Urothelium cell line (cell line): ENCODE measurements around the gene ZSCAN31.
"Not testable (repeated sequence)": the region's sequence is repeated elsewhere in the genome, so short reads cannot be mapped to it uniquely, and the experiment has no call there.

Experiments
- DNase-seq: peaks from one replicate; pipeline ENCODE4 v3.0.0; 2011; ENCODE audit warnings: low spot score, mixed read lengths
- FAIRE-seq: peaks from 2 replicates; lab custom pipeline; 2011; peaks lifted over from hg19 to GRCh38; lab: Jason Lieb, UNC

The ZSCAN31 gene

DNA sequence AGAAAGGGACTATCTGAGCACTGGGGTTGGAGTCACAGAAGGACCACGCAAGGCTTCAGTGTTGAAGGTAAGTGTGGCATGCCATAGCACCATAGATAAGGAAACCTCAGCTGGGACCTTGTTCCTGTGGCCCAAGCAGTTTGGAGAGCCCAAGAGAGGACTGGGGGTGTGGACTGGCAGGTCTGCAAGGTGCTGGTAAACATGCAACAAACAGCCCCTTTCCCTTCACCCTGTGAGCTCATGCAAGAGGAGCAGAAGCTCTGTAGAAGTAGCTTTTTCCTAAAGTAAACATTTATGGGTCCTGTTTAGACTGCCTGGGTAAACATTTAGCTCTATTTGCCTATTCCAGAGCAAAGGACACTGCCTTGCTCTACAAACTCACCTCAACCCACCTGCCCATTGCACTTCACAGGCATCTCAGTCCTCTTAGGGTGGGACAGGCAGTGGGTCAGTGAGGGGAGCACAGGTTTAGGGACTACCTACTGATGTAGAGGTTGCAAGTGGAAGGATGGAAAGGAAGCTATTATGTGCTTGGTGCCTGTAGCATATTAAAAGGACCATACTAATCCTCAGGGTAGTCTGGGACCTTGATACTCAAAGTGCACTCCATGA lies 12.0 kb downstream of the ZSCAN31 start:
- FAIRE-seq = no peak
- DNase-seq = no peak

GRCh38 chr6:28322661-28323060 lies 13.3 kb downstream of the ZSCAN31 start:
- no peak for FAIRE-seq
- no peak for DNase-seq

GRCh38 chr6:28317866-28318265 lies 18.1 kb downstream of the ZSCAN31 start:
- FAIRE-seq, DNase-seq: not testable (repeated sequence)

GRCh38 chr6:28315628-28316027 lies 20.3 kb downstream of the ZSCAN31 start:
- DNase-seq (no peak), FAIRE-seq (no peak)

GRCh38 chr6:28312939-28313338 lies 23.0 kb downstream of the ZSCAN31 start:
- FAIRE-seq (no peak), DNase-seq (no peak)

- DNase-seq (no peak), FAIRE-seq (no peak)
Measured at GRCh38 chr6:28311139-28311823, 24.7 kb downstream of the ZSCAN31 start.

DNA sequence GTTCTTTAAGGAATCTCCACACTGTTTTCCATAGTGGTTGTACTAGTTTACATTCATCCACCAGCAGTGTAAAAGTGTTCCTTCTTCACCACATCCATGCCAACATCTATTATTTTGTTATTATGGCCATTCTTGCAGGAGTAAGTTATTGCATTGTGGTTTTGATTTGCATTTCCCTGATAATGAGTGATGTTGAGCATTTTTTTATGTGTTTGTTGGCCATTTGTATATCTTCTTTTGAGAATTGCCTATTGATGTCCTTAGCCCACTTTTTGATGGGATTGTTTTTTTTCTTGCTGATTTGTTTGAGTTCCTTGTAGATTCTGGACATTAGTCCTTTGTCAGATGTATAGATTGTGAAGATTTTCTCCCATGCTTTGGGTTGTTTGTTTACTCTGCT lies 29.6 kb downstream of the ZSCAN31 start:
- not testable (repeated sequence) for DNase-seq, FAIRE-seq

DNA sequence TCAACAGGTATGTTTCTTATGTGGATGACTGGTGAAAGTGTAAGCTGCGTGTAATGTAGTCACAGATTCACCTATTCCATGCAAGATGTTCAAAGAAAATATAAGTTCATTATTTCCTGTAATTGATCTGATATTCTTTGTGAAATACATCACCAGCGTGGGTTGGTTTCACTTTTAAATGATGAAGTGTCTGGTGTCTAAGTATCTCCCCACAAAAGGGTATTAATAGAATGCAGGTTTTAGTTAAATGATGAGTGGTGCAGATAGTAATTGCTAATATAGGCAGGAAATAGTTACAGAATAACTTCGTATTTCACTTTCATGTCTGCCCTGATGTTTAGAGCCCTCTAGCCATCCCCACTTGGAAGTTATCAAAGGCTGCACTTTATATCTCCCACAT lies 32.4 kb downstream of the ZSCAN31 start:
- no peak for FAIRE-seq
- no peak for DNase-seq

- no peak for FAIRE-seq
Measured at GRCh38 chr6:28296520-28297060, 39.4 kb downstream of the ZSCAN31 start.

DNA sequence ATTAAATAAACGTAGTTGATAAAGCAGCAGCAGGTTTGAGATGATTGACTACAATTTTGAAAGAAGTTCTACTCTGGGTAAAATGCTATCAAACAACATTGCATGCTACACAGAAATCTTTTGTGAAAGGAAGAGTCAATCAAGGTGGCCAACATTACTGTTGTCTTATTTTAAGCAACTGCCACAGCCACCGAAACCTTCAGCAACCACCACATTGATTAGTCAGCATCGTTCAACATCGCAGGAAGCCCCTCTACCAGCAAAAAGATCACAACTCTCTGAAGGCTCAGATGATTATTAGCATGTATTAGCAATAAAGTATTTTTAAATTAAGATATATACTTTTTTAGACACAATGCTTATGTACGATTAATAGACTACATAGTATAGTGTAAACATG lies 40.6 kb downstream of the ZSCAN31 start:
- FAIRE-seq = no peak
- DNase-seq = no peak

More at GRCh38 chr6:28296520-28297060, 39.4 kb downstream of the ZSCAN31 start:
- DNase-seq = no peak

DNA sequence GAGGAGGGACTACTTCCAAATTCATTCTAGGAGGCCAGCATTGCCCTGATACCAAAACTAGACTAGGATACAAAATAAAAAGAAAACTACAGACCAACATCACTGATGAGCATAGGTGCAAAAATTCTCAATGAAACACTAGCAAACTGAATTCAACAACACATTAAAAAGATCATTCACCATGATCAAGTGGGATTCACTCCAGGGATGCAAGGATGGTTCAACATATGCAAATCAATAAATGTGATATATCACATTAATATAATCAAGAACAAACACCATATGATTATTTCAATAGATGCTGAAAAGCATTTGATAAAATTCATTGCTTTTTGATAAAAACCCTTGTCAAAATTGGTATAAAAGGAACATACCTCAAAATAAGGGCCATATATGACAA lies 44.4 kb downstream of the ZSCAN31 start:
- FAIRE-seq (no peak), DNase-seq (no peak)

DNA sequence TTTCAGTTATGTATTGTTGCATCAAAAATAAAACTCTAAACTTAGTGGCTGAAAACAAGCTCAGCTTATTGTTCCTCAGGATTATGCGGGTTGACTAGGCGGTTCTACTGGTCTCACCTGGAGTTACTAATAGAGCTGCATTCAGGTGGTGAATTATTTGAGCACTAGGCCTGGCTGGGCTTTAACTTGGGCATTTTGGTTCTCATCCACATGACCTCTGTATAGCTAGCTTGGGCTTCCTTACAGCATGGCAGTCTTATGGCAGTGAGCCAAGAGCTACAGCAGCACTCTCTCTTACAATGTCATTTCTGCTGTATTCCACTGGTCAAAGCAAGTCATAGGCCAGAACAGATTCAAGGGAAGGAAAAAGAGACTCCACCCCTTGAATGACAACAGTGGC lies 53.0 kb downstream of the ZSCAN31 start:
- FAIRE-seq = no peak
- DNase-seq = no peak

DNA sequence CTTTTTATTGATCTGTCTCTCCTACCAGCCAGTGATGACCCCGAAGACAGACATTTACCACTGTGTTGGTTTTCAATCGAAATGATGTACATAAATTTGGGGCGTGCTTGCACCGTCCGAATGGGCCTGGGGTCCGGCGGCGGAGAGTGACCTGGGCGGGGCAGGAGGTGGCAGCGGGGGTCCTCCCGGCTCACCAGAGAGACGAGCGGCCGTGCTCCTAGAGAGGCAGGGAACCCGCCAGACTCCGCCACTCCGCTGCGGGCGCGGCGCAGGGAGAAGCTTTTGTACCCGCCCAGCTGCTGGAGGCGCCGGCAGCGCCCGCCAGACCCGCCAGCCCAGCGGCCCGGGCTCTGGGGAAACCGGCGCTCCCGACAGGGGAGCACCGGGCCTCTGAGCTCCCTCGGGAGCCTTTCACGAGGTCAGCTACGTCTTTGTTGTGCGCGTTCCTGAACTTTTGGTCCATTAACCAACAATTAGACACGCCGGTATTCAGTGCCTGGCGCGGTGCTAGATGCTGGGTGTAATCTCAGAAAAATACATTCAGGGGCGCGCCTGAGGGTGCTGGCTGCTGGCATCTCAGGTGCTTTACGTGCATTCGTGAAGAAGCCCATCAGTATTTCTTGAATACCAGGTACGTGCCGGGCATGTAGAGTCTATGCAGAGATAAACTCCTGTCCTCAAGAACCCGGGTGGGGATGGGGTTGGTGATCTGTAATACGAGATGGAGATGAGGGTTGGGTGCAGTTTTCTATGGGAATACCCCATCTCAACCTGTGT lies 54.5 kb downstream of the ZSCAN31 start, which contains the start of gene PGBD1:
TSS of gene PGBD1 (plus strand) at position 285 of the 777 bp plus-strand sequence. CDS start 2,242 bp downstream, outside the sequence.
- FAIRE-seq (no peak), DNase-seq (peak; percentile 89)

- DNase-seq = no peak
- no peak for FAIRE-seq
Measured at GRCh38 chr6:28280595-28281287, 55.2 kb downstream of the ZSCAN31 start.

GRCh38 chr6:28277746-28278145 lies 58.2 kb downstream of the ZSCAN31 start:
- DNase-seq (no peak), FAIRE-seq (no peak)

DNA sequence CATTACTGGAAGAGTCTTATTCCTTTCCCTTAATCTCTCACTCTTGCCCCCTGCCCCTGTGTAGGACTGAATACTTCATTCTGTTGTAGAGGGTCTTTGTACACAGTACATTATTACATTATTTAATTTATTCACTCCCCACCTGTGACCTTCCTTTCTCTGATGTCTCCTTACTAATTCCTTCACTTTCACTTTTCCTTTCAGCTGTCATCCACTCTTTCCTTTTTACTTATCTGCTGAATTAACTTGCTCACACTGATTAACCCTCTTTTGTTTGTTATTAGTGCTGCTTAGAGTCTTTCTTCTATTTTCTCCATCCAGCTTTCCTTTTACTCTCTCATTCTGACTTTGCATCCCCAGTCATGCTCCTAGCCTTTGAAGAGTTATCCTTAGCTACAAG lies 61.1 kb downstream of the ZSCAN31 start:
- FAIRE-seq (no peak), DNase-seq (no peak)
